HG02885 (cell line): ENCODE results near the gene DPY30.
"Not testable (repeated sequence)": the region's sequence is repeated elsewhere in the genome, so short reads cannot be mapped to it uniquely, and the experiment has no call there.

ENCODE experiments used
- ATAC-seq: cut with Tn5 transposase; IDR thresholded peaks from one replicate; pipeline ENCODE4 v1.9.1; 2021; ENCODE audit warnings: mild to moderate bottlenecking; ENCODE audit not compliant: unreplicated experiment, poor library complexity

The DPY30 gene

GRCh38 chr2:32039447-32040219, at the start of gene DPY30:
TSS of gene DPY30 (minus strand) at chr2:32039805. CDS start at chr2:32039456, 349 bp downstream.
- peak; percentile 90 for ATAC-seq

- ATAC-seq: no peak
Observed at GRCh38 chr2:32074134-32074506, 34.5 kb upstream of the DPY30 start.

- no peak for ATAC-seq
Observed at GRCh38 chr2:32067549-32067948, 27.9 kb upstream of the DPY30 start.

GRCh38 chr2:32064713-32065112, 25.1 kb upstream of the DPY30 start:
- ATAC-seq: no peak

- peak; percentile 10 for ATAC-seq
Observed at GRCh38 chr2:32064021-32064601, 24.5 kb upstream of the DPY30 start.

- ATAC-seq: peak; percentile 96
Observed at GRCh38 chr2:32063310-32064020, 23.9 kb upstream of the DPY30 start, which contains the start of gene SPAST. TSS of gene SPAST (plus strand) at chr2:32063556. CDS start at chr2:32063832, 276 bp downstream.

GRCh38 chr2:32061973-32062861, 22.6 kb upstream of the DPY30 start:
- no peak for ATAC-seq

GRCh38 chr2:32061430-32061829, 21.8 kb upstream of the DPY30 start:
- ATAC-seq: no peak

GRCh38 chr2:32060266-32060665, 20.7 kb upstream of the DPY30 start:
- ATAC-seq: no peak

- no peak for ATAC-seq
Observed at GRCh38 chr2:32058130-32058529, 18.5 kb upstream of the DPY30 start.

GRCh38 chr2:32054583-32054982, 15.0 kb upstream of the DPY30 start:
- not testable (repeated sequence) for ATAC-seq

- ATAC-seq: no peak
Observed at GRCh38 chr2:32051836-32052439, 12.3 kb upstream of the DPY30 start.

- no peak for ATAC-seq
Observed at GRCh38 chr2:32043561-32043960, 4.0 kb upstream of the DPY30 start.

- not testable (repeated sequence) for ATAC-seq
Observed at GRCh38 chr2:32034198-32034887, 5.3 kb downstream of the DPY30 start.

- ATAC-seq: not testable (repeated sequence)
Observed at GRCh38 chr2:32018789-32019482, 20.7 kb downstream of the DPY30 start.

- ATAC-seq: no peak
Observed at GRCh38 chr2:32012872-32013271, 26.7 kb downstream of the DPY30 start.

GRCh38 chr2:32011485-32011960, 28.1 kb downstream of the DPY30 start:
- no peak for ATAC-seq

GRCh38 chr2:32010670-32011484, 28.7 kb downstream of the DPY30 start, which contains the start of gene MEMO1:
TSS of gene MEMO1 (minus strand) at chr2:32011008. CDS start at chr2:32010247, 761 bp downstream.
- ATAC-seq: peak; percentile 70
